A204.1 (cell line): ENCODE results near the gene SNX19.
A peak's percentile ranks its signal among the peaks of the same experiment; 100 is the strongest.

ENCODE experiments used
- FAIRE-seq: peaks from 2 replicates; lab custom pipeline; 2012; peaks lifted over from hg19 to GRCh38; lab: Jason Lieb, UNC

The SNX19 gene

GRCh38 chr11:130907229-130907628 lies 9.1 kb downstream of the SNX19 start:
- FAIRE-seq = no peak

- FAIRE-seq = no peak
These were observed 9.7 kb downstream of the SNX19 start for GRCh38 chr11:130906616-130907015.

GRCh38 chr11:130905512-130905911 lies 10.8 kb downstream of the SNX19 start:
- no peak for FAIRE-seq

- FAIRE-seq = peak; percentile 65
These were observed 11.9 kb downstream of the SNX19 start for GRCh38 chr11:130904380-130904779.

GRCh38 chr11:130902380-130902779 lies 13.9 kb downstream of the SNX19 start:
- no peak for FAIRE-seq

- no peak for FAIRE-seq
These were observed 17.2 kb downstream of the SNX19 start for GRCh38 chr11:130899106-130899505.

GRCh38 chr11:130897262-130898182 lies 18.8 kb downstream of the SNX19 start:
- no peak for FAIRE-seq

GRCh38 chr11:130894322-130895025 lies 21.8 kb downstream of the SNX19 start:
- no peak for FAIRE-seq

GRCh38 chr11:130892861-130893260 lies 23.4 kb downstream of the SNX19 start:
- FAIRE-seq = no peak

- no peak for FAIRE-seq
These were observed 25.0 kb downstream of the SNX19 start for GRCh38 chr11:130891326-130891725.

- no peak for FAIRE-seq
These were observed 26.1 kb downstream of the SNX19 start for GRCh38 chr11:130890039-130890745.

- FAIRE-seq = no peak
These were observed 27.5 kb downstream of the SNX19 start for GRCh38 chr11:130888790-130889189.

GRCh38 chr11:130886704-130887103 lies 29.6 kb downstream of the SNX19 start:
- FAIRE-seq = no peak

- no peak for FAIRE-seq
These were observed 34.1 kb downstream of the SNX19 start for GRCh38 chr11:130882138-130882551.

- no peak for FAIRE-seq
These were observed 34.7 kb downstream of the SNX19 start for GRCh38 chr11:130881475-130882137.

GRCh38 chr11:130879836-130880235 lies 36.4 kb downstream of the SNX19 start:
- no peak for FAIRE-seq

- no peak for FAIRE-seq
These were observed 39.1 kb downstream of the SNX19 start for GRCh38 chr11:130876931-130877915.

GRCh38 chr11:130876100-130876499 lies 40.2 kb downstream of the SNX19 start:
- FAIRE-seq = no peak

- no peak for FAIRE-seq
These were observed 41.2 kb downstream of the SNX19 start for GRCh38 chr11:130874955-130875531.

- FAIRE-seq = no peak
These were observed 41.9 kb downstream of the SNX19 start for GRCh38 chr11:130874396-130874795.

GRCh38 chr11:130873761-130874160 lies 42.5 kb downstream of the SNX19 start:
- FAIRE-seq = no peak
